Vagina (tissue), 2 donors: ENCODE measurements around the gene DYNC1I1.

ENCODE experiments used
- CTCF ChIP-seq, 3 experiments: fragments of 450-650 bp in 2 of 3; fragments of 200-600 bp in 1 of 3; sonication (generic) in 1 of 3; IDR thresholded peaks; one replicate each; pipeline ENCODE4 v1.5.1; 2017 to 2019; ENCODE audit warnings: antibody characterized with exemption in 3 of 3, mild to moderate bottlenecking in 2 of 3, moderate library complexity in 2 of 3
- POLR2A ChIP-seq, 2 donors: fragments of 450-650 bp; IDR thresholded peaks; one replicate each; pipeline ENCODE4 v1.6.1; 2017; ENCODE audit warnings: antibody characterized with exemption in 2 of 2, mild to moderate bottlenecking in 2 of 2, moderate library complexity in 2 of 2
- POLR2AphosphoS5 ChIP-seq, 2 donors: sonication (generic); formaldehyde crosslinking; IDR thresholded peaks; one replicate each; pipeline ENCODE4 v1.9.0; 2017; ENCODE audit warnings: antibody characterized with exemption in 2 of 2, mild to moderate bottlenecking in 2 of 2, low read depth in 1 of 2; ENCODE audit not compliant: insufficient read depth in 1 of 2

DNA sequence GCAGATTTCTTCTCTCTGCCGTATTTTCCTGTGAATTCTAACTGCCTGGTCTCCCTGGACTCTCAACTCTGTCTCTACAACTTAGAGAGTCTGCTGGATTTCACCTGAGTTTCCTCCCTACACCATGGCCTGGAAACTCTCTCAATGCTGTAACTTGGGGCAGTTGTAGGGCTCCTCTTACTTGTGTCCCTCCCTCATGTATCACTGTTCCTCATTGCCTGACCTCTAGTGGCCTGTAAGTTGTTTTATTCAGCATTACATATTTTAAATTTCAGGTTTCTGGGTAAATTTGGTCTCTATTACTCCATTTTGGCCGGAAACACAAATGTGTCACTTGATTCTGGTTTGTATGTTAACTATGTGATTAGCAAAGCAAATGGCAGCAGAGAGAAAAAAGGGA lies 70.9 kb downstream of the DYNC1I1 start:
- TF ChIP-seq CTCF (IDR thresholded peaks at IDR 0.05): no peak
- TF ChIP-seq POLR2A (IDR thresholded peaks at IDR 0.05): no peak
- TF ChIP-seq POLR2AphosphoS5 (IDR thresholded peaks at IDR 0.05; ENCODE audit: insufficient read depth in 1 of 2, low read depth in 1 of 2): no peak
